Measurements from ENCODE around the gene CARM1. TPM values are rescaled to one million over a fixed set of nuclear protein-coding genes. Genes with fewer than 3 reads are reported as not detected.

The CARM1 gene
- total RNA-seq, 1 experiment from 2014 or later: 103 TPM

DNA sequence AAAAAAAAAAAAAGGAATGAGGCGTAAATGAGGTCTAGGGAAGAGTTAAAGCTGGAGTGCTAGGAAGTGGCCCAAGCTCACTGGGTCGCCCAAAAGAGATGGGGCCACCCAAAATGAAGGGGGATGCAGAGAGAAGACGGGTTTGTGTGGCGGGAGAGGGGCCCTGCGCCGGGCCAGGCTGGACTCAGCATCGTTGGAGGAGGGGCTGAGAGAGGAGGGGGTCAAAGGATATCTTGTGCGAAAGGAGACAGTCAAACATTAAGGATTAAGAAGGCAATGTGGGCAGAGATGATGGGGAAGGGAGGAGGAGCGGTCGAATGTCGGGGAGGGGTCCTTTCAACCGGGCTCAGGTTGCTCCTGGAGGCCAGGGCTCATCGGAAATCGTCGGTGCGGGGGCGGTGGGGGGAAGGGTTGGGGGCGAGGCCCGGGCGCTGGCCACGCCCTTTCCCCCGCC lies 825 bp upstream of the CARM1 start:
- Histone ChIP-seq H3K4me2 (ENCODE audit: low read length) (peak overlapping the region; percentile 96), H3K9ac (ENCODE audit: low read length) (peak overlapping the region; percentile 70), H3K27me3 (ENCODE audit: insufficient read depth, low read length) (no peaks in the 10 kb centered on the region), H4K20me1 (ENCODE audit: insufficient read depth) (no peaks in the 10 kb centered on the region), H3K36me3 (ENCODE audit: control insufficient read depth in 1 of 2, insufficient read depth in 2 of 2, low read length in 2 of 2) (no peaks in the 10 kb centered on the region), H3K79me2 (ENCODE audit: insufficient read depth, low read length) (peaks cover 38% of the 10 kb centered on the region), H2AFZ (ENCODE audit: low read depth, low read length, poor library complexity, severe bottlenecking) (peak overlapping the region; percentile 32), H3K9me3 (ENCODE audit: control insufficient read depth in 1 of 2, insufficient read depth in 1 of 2, low read depth in 1 of 2, low read length in 2 of 2) (no peaks in the 10 kb centered on the region), H3K4me3 (replicated peaks in 1 of 2; ENCODE audit: low read depth in 1 of 2, low read length in 2 of 2) (peak overlapping the region; percentile 45 to 62), H3K9me2 (ENCODE audit: insufficient read depth) (no peaks in the 10 kb centered on the region), H3K4me1 (ENCODE audit: control insufficient read depth in 1 of 2, insufficient read depth in 2 of 2, low read length in 2 of 2) (peaks cover 27 to 35% of the 10 kb centered on the region in 2 experiments), H3K27ac (ENCODE audit: low read depth, low read length) (peak overlapping the region; percentile 89)
- ChIA-PET CTCF (interaction anchor here (0.5 to 2.5 kb wide), 12 partner anchors 9 to 153 kb away, joined by 3 to 25 read pairs (median 6); partner anchors contain the start of genes DNM2 and TMED1), POLR2A (no interaction called here), RAD21 (ENCODE audit: low non-redundant PET in 1 of 2, low total read pairs in 2 of 2, uncharacterized antibody in 2 of 2, unreplicated experiment in 2 of 2) (interaction anchor here in 1 of 2 experiments (1.0 kb wide), 1 partner anchor 153 kb away, joined by 3 read pairs; the partner anchor contains the start of gene DNM2)
- TF ChIP-seq FOSL1 (IDR thresholded peaks at IDR 0.05; ENCODE audit: low read depth): no peak
- no peak for TF ChIP-seq ZNF274 (IDR thresholded peaks at IDR 0.05; ENCODE audit: low read depth, low read length)
- TF ChIP-seq EGR1 (IDR thresholded peaks at IDR 0.05; ENCODE audit: low read depth): peak; percentile 98
- peak; percentile 43; the same call in 1 of the 2 replicates for TF ChIP-seq POLR2AphosphoS5 (IDR thresholded peaks at IDR 0.05; ENCODE audit: low read depth, low read length)
- BruUV-seq (replicated peaks): TSS peak; percentile 89
- ATAC-seq (peak; percentile 3), DNase-seq (ENCODE audit: low read depth, low spot score) (no peak)
- intact Hi-C loops (cut with micrococcal nuclease): no loop called here

DNA sequence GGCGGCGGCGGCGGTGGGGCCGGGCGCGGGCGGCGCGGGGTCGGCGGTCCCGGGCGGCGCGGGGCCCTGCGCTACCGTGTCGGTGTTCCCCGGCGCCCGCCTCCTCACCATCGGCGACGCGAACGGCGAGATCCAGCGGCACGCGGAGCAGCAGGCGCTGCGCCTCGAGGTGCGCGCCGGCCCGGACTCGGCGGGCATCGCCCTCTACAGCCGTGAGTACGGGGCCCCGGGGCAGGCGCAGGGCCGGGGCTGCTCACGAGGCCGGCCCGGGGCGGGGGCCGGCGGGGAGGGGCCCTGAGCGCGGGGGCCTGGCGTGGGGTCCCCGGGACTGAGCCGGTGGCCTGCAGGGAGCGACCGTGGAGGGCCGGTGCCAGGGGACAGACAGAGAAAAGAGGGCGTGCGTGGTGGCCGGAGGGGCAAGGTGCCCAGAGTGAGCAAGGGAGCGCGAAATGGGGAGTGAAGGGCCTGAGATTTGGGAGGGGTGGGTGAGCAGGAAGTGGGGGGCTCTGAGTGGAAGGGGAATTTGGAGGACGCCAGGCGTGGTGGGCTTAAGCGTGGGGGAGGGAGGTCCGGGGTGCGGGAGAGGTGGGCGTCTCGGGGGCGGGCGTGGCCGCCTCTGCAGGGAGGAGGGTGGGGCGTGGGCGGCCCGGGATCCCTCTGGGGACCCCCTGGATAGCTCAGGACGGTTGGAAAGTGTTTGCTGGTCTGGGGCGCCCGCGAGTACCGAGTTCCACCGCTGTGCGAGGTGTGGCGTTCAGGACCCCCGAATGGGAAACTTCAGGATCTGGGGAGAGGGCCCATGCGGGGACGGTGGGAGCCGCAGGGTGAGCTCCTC lies 575 bp downstream of the CARM1 start:
- H3K27me3 ChIP-seq (ENCODE audit: insufficient read depth, low read length): no peaks in the 10 kb centered on the region
- ATAC-seq (peak; percentile 1), DNase-seq (ENCODE audit: low read depth, low spot score) (no peak)
- no peaks in the 10 kb centered on the region for H3K36me3 ChIP-seq (ENCODE audit: control insufficient read depth in 1 of 2, insufficient read depth in 2 of 2, low read length in 2 of 2)
- ChIA-PET CTCF (interaction anchor here (0.9 to 2.5 kb wide), 10 partner anchors 8 to 154 kb away, joined by 3 to 25 read pairs (median 7); partner anchors contain the start of genes DNM2 and TMED1), RAD21 (ENCODE audit: low non-redundant PET in 1 of 2, low total read pairs in 2 of 2, uncharacterized antibody in 2 of 2, unreplicated experiment in 2 of 2) (interaction anchor here in 1 of 2 experiments (1.0 kb wide), 1 partner anchor 154 kb away, joined by 3 read pairs; the partner anchor contains the start of gene DNM2), POLR2A (no interaction called here)
- peak overlapping the region; percentile 97 for H3K9ac ChIP-seq (ENCODE audit: low read length)
- intact Hi-C loops (cut with micrococcal nuclease): no loop called here
- H2AFZ ChIP-seq (ENCODE audit: low read depth, low read length, poor library complexity, severe bottlenecking): no peak overlapping the region
- H3K9me2 ChIP-seq (ENCODE audit: insufficient read depth): no peaks in the 10 kb centered on the region
- peak overlapping the region; percentile 88 for H3K27ac ChIP-seq (ENCODE audit: low read depth, low read length)
- peak overlapping the region; percentile 77 to 86 for H3K4me3 ChIP-seq (replicated peaks in 1 of 2; ENCODE audit: low read depth in 1 of 2, low read length in 2 of 2)
- peaks cover 27 to 43% of the 10 kb centered on the region in 2 experiments for H3K4me1 ChIP-seq (ENCODE audit: control insufficient read depth in 1 of 2, insufficient read depth in 2 of 2, low read length in 2 of 2)
- peaks cover 52% of the 10 kb centered on the region for H3K79me2 ChIP-seq (ENCODE audit: insufficient read depth, low read length)
- H3K9me3 ChIP-seq (ENCODE audit: control insufficient read depth in 1 of 2, insufficient read depth in 1 of 2, low read depth in 1 of 2, low read length in 2 of 2): no peaks in the 10 kb centered on the region
- no TSS peak for BruUV-seq (replicated peaks)
- no peaks in the 10 kb centered on the region for H4K20me1 ChIP-seq (ENCODE audit: insufficient read depth)
- peak overlapping the region; percentile 85 for H3K4me2 ChIP-seq (ENCODE audit: low read length)
- TF ChIP-seq, protein P1, sequence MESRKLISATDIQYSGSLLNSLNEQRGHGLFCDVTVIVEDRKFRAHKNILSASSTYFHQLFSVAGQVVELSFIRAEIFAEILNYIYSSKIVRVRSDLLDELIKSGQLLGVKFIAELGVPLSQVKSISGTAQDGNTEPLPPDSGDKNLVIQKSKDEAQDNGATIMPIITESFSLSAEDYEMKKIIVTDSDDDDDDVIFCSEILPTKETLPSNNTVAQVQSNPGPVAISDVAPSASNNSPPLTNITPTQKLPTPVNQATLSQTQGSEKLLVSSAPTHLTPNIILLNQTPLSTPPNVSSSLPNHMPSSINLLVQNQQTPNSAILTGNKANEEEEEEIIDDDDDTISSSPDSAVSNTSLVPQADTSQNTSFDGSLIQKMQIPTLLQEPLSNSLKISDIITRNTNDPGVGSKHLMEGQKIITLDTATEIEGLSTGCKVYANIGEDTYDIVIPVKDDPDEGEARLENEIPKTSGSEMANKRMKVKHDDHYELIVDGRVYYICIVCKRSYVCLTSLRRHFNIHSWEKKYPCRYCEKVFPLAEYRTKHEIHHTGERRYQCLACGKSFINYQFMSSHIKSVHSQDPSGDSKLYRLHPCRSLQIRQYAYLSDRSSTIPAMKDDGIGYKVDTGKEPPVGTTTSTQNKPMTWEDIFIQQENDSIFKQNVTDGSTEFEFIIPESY (IDR thresholded peaks at IDR 0.05; ENCODE audit: extremely low read depth, insufficient replicate concordance, low read length): no peak
- no peak for TF ChIP-seq POLR2AphosphoS5 (IDR thresholded peaks at IDR 0.05; ENCODE audit: low read depth, low read length)
- TF ChIP-seq, protein P2, sequence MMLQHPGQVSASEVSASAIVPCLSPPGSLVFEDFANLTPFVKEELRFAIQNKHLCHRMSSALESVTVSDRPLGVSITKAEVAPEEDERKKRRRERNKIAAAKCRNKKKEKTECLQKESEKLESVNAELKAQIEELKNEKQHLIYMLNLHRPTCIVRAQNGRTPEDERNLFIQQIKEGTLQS (IDR thresholded peaks at IDR 0.05): no peak
- TF ChIP-seq EZH2 (IDR thresholded peaks at IDR 0.05): no peak
- peak; percentile 85 for TF ChIP-seq ZFX (IDR thresholded peaks at IDR 0.05)
- no peak for TF ChIP-seq FOSL1 (IDR thresholded peaks at IDR 0.05; ENCODE audit: low read depth)
- no peak for TF ChIP-seq YY1 (IDR thresholded peaks at IDR 0.05; ENCODE audit: extremely low read depth, insufficient replicate concordance, low read depth, low read length)
- TF ChIP-seq, protein P3, sequence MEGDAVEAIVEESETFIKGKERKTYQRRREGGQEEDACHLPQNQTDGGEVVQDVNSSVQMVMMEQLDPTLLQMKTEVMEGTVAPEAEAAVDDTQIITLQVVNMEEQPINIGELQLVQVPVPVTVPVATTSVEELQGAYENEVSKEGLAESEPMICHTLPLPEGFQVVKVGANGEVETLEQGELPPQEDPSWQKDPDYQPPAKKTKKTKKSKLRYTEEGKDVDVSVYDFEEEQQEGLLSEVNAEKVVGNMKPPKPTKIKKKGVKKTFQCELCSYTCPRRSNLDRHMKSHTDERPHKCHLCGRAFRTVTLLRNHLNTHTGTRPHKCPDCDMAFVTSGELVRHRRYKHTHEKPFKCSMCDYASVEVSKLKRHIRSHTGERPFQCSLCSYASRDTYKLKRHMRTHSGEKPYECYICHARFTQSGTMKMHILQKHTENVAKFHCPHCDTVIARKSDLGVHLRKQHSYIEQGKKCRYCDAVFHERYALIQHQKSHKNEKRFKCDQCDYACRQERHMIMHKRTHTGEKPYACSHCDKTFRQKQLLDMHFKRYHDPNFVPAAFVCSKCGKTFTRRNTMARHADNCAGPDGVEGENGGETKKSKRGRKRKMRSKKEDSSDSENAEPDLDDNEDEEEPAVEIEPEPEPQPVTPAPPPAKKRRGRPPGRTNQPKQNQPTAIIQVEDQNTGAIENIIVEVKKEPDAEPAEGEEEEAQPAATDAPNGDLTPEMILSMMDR (IDR thresholded peaks at IDR 0.05 in 2 of 3, conservative IDR thresholded peaks at IDR 0.05 in 1 of 3; ENCODE audit: borderline replicate concordance in 1 of 3, insufficient read depth in 1 of 3, low read depth in 2 of 3, low read length in 2 of 3): peak in 1 of 3 experiments; percentile 3; a peak in 1 of 6 replicates
- TF ChIP-seq SRF (IDR thresholded peaks at IDR 0.05; ENCODE audit: low read depth): no peak
- TF ChIP-seq, protein P4, sequence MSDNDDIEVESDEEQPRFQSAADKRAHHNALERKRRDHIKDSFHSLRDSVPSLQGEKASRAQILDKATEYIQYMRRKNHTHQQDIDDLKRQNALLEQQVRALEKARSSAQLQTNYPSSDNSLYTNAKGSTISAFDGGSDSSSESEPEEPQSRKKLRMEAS (IDR thresholded peaks at IDR 0.05): no peak
- no peak for TF ChIP-seq EGR1 (IDR thresholded peaks at IDR 0.05; ENCODE audit: low read depth)
- no peak for TF ChIP-seq ZNF274 (IDR thresholded peaks at IDR 0.05; ENCODE audit: low read depth, low read length)
